ENCODE measurements around the gene GIPC1. TPM values are rescaled to one million over a fixed set of nuclear protein-coding genes. Genes with fewer than 3 reads are reported as not detected.

The GIPC1 gene
- total and polyA plus RNA-seq, 9 of the 15 experiments (the other 6 are each of a cell fraction or from before 2014, with no cell fraction given): 0.49 to 54.7 (median 24.8) TPM

DNA sequence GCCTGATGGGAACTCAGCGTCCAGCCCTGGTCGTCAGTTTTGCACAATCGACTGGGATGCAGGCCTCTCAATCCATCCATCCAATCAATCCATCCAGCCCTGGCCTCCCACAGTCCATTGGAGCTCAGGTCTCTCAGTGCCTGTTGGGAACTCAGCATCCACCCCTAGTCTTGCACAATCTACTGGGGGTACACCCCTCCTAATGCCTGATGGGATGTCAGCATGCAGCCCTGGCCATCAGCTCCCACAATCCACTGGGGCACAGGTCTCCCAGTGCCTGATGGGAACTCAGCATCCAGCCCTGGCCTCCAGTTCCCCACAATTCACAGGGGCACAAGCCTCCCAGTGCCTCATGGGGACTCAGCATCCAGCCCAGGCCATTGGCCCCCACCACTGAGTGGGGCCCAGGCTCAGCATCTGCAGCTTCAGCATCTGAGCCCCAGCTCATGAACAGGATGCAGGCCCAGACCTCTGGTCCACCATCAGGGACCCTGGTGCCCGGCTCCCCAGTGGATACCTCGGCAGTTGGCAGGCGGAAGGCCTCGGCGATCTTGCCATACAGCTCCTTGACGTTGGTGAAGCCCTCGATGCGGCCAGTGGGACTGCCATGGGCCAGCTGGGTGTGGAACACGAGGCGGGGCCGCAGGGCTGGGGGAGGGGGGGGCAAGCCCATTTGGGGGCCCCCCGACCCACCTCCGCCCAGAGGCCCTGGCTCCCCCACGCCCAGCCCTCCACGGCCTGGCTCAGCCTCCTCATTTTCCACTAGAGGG, 13.6 kb downstream of the GIPC1 start:
- intact Hi-C loops (cut with micrococcal nuclease) (loop anchor here (10.0 kb wide), 2 partner anchors 118 to 288 kb away; no protein-coding TSS in a partner anchor), in situ Hi-C loops (cut with MboI) (loop anchor here (10.0 kb wide), 1 partner anchor 608 kb away; the partner anchor contains the start of gene NANOS3)
- Histone ChIP-seq H3K9me3 (replicated peaks; ENCODE audit: control insufficient read depth, insufficient read depth, low read depth, low read length) (no peaks in the 10 kb centered on the region), H2AFZ (ENCODE audit: low read depth, low read length) (no peak overlapping the region), H3K4me1 (replicated peaks in 1 of 2; ENCODE audit: control insufficient read depth in 2 of 2, insufficient read depth in 2 of 2, low read length in 2 of 2) (peaks cover 2 to 28% of the 10 kb centered on the region in 2 experiments; a peak in 3 of 5 replicates), H4K20me1 (replicated peaks; ENCODE audit: control insufficient read depth, insufficient read depth, low read length) (no peaks in the 10 kb centered on the region), H3K36me3 (ENCODE audit: control insufficient read depth, insufficient read depth, low read length) (peaks cover 19% of the 10 kb centered on the region; the same call in 2 of the 3 replicates), H3K79me2 (ENCODE audit: control insufficient read depth, insufficient read depth, low read length) (no peaks in the 10 kb centered on the region), H3K4me2 (ENCODE audit: insufficient read depth, low read length) (no peak overlapping the region), H3K4me3 (no peak overlapping the region), H3K27me3 (ENCODE audit: control insufficient read depth in 2 of 2, insufficient read depth in 2 of 2, low read length in 2 of 2) (no peaks in the 10 kb centered on the region), H3K9ac (ENCODE audit: insufficient read depth in 1 of 2, low read depth in 2 of 2, low read length in 2 of 2) (peak overlapping the region in 1 of 2 experiments; percentile 76; a peak in 2 of 4 replicates), H3K9me1 (ENCODE audit: control insufficient read depth, insufficient read depth, low read length) (no peaks in the 10 kb centered on the region), H3K27ac (ENCODE audit: extremely low read depth, low read depth, low read length) (no peak overlapping the region)
- WGBS (ENCODE audit: insufficient coverage, low coverage, missing lambda C conversion rate): 95% methylated on average over 9 of the region's 18 CpGs
- ATAC-seq (peak; percentile 61), FAIRE-seq (peak; percentile 54), DNase-seq (ENCODE audit: extremely low read depth in 1 of 4, low spot score in 3 of 4) (peak in 1 of 4 experiments; percentile 40)
- POLR2A ChIA-PET: interaction anchor here (0.6 to 1.0 kb wide), 3 partner anchors 64 to 761 kb away, joined by 3 read pairs; no protein-coding TSS in a partner anchor
- CTCF ChIA-PET (ENCODE audit: low intra/inter-chr PET ratio): no interaction called here
- TF ChIP-seq PRMT5 (CRISPR knock-in tag; IDR thresholded peaks at IDR 0.05) (no peak), FOXK1 (CRISPR knock-in tag; IDR thresholded peaks at IDR 0.05; ENCODE audit: borderline replicate concordance) (no peak), ZNF282 (CRISPR knock-in tag; IDR thresholded peaks at IDR 0.05) (no peak), MAZ (CRISPR knock-in tag; conservative IDR thresholded peaks at IDR 0.05 in 1 of 2, IDR thresholded peaks at IDR 0.05 in 1 of 2) (no peak), ZNF57 (CRISPR knock-in tag; IDR thresholded peaks at IDR 0.05) (no peak), ZNF347 (CRISPR knock-in tag; IDR thresholded peaks at IDR 0.05; ENCODE audit: low read depth) (no peak), ZNF174 (CRISPR knock-in tag; IDR thresholded peaks at IDR 0.05) (no peak), GTF2A2 (tag; IDR thresholded peaks at IDR 0.05) (no peak), GATAD2B (IDR thresholded peaks at IDR 0.05; ENCODE audit: borderline replicate concordance) (no peak), CEBPB (tag; IDR thresholded peaks at IDR 0.05) (peak; percentile 70), ZNF143 (CRISPR knock-in tag; IDR thresholded peaks at IDR 0.05) (0 out of 2 replicates have a peak, but pooled peaks have one; percentile 57), CTBP1 (IDR thresholded peaks at IDR 0.05; ENCODE audit: borderline replicate concordance) (0 out of 2 replicates have a peak, but pooled peaks have one; percentile 15)
- TF ChIP-seq, protein P1, sequence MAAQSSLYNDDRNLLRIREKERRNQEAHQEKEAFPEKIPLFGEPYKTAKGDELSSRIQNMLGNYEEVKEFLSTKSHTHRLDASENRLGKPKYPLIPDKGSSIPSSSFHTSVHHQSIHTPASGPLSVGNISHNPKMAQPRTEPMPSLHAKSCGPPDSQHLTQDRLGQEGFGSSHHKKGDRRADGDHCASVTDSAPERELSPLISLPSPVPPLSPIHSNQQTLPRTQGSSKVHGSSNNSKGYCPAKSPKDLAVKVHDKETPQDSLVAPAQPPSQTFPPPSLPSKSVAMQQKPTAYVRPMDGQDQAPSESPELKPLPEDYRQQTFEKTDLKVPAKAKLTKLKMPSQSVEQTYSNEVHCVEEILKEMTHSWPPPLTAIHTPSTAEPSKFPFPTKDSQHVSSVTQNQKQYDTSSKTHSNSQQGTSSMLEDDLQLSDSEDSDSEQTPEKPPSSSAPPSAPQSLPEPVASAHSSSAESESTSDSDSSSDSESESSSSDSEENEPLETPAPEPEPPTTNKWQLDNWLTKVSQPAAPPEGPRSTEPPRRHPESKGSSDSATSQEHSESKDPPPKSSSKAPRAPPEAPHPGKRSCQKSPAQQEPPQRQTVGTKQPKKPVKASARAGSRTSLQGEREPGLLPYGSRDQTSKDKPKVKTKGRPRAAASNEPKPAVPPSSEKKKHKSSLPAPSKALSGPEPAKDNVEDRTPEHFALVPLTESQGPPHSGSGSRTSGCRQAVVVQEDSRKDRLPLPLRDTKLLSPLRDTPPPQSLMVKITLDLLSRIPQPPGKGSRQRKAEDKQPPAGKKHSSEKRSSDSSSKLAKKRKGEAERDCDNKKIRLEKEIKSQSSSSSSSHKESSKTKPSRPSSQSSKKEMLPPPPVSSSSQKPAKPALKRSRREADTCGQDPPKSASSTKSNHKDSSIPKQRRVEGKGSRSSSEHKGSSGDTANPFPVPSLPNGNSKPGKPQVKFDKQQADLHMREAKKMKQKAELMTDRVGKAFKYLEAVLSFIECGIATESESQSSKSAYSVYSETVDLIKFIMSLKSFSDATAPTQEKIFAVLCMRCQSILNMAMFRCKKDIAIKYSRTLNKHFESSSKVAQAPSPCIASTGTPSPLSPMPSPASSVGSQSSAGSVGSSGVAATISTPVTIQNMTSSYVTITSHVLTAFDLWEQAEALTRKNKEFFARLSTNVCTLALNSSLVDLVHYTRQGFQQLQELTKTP (IDR thresholded peaks at IDR 0.05; ENCODE audit: low read depth in 1 of 2, partially characterized antibody in 2 of 2): peak in 1 of 2 experiments; percentile 91
- TF ChIP-seq, protein P2, sequence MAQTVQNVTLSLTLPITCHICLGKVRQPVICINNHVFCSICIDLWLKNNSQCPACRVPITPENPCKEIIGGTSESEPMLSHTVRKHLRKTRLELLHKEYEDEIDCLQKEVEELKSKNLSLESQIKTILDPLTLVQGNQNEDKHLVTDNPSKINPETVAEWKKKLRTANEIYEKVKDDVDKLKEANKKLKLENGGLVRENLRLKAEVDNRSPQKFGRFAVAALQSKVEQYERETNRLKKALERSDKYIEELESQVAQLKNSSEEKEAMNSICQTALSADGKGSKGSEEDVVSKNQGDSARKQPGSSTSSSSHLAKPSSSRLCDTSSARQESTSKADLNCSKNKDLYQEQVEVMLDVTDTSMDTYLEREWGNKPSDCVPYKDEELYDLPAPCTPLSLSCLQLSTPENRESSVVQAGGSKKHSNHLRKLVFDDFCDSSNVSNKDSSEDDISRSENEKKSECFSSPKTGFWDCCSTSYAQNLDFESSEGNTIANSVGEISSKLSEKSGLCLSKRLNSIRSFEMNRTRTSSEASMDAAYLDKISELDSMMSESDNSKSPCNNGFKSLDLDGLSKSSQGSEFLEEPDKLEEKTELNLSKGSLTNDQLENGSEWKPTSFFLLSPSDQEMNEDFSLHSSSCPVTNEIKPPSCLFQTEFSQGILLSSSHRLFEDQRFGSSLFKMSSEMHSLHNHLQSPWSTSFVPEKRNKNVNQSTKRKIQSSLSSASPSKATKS (CRISPR knock-in tag; IDR thresholded peaks at IDR 0.05): no peak
- no TSS peak for BruUV-seq (replicated peaks)

Measured in K562 (cell line).